ENCODE results near the gene OBSL1.

- TF ChIP-seq CTCF (IDR thresholded peaks at IDR 0.05) (no peak), POLR2A (IDR thresholded peaks at IDR 0.05) (no peak)
Measured at GRCh38 chr2:219598308-219599078, 27.2 kb upstream of the OBSL1 start.

Measured in testis (tissue), 2 donors.